Endodermal cell (in vitro differentiated cells): Measurements from ENCODE around the gene NRARP. TPM values are rescaled to one million over a fixed set of nuclear protein-coding genes. Genes with fewer than 3 reads are reported as not detected.

Experiments
- DNase-seq: peaks from one replicate; pipeline ENCODE4 v3.0.0-alpha.2; 2017
- H3K27ac ChIP-seq: 2 replicates; pipeline ENCODE4 v1.5.1; 2013; ENCODE audit warnings: mild to moderate bottlenecking, low read depth, low read length, moderate library complexity
- H3K27me3 ChIP-seq: 2 replicates; pipeline ENCODE4 v1.6.1; 2013; ENCODE audit warnings: mild to moderate bottlenecking, low read length, moderate library complexity; ENCODE audit not compliant: insufficient read depth, control insufficient read depth, poor library complexity, severe bottlenecking
- H3K36me3 ChIP-seq: 2 replicates; pipeline ENCODE4 v1.7.0; 2013; ENCODE audit warnings: mild to moderate bottlenecking, low read length, moderate library complexity; ENCODE audit not compliant: control insufficient read depth, insufficient read depth
- H3K4me1 ChIP-seq: one replicate; pipeline ENCODE4 v1.7.0; 2013; ENCODE audit warnings: low read length; ENCODE audit not compliant: control insufficient read depth, insufficient read depth
- H3K4me3 ChIP-seq: 2 replicates; pipeline ENCODE4 v1.5.1; 2013; ENCODE audit warnings: mild to moderate bottlenecking, low read length, moderate library complexity
- H3K9ac ChIP-seq: 2 replicates; pipeline ENCODE4 v1.6.1; 2013; ENCODE audit warnings: mild to moderate bottlenecking, low read length, moderate library complexity; ENCODE audit not compliant: poor library complexity, severe bottlenecking; ENCODE audit errors: extremely low read depth
- H3K9me3 ChIP-seq: 2 replicates; pipeline ENCODE4 v1.6.1; 2013; ENCODE audit warnings: mild to moderate bottlenecking, low read length, moderate library complexity; ENCODE audit not compliant: control insufficient read depth
- H3K27ac Mint-ChIP-seq: 2 replicates; pipeline ENCODE4 v1.8.0; 2020; ENCODE audit warnings: mixed read lengths
- H3K27me3 Mint-ChIP-seq: 2 replicates; pipeline ENCODE4 v1.8.0; 2021; ENCODE audit warnings: mild to moderate bottlenecking, mixed read lengths; ENCODE audit not compliant: insufficient read depth
- H3K36me3 Mint-ChIP-seq: 2 replicates; pipeline ENCODE4 v1.8.0; 2020; ENCODE audit warnings: low read depth, mixed read lengths
- H3K4me1 Mint-ChIP-seq: 2 replicates; pipeline ENCODE4 v1.8.0; 2020; ENCODE audit warnings: mixed read lengths
- H3K4me3 Mint-ChIP-seq: 2 replicates; pipeline ENCODE4 v1.8.0; 2020; ENCODE audit warnings: mild to moderate bottlenecking, moderate library complexity, mixed read lengths
- H3K9me3 Mint-ChIP-seq: 2 replicates; pipeline ENCODE4 v1.8.0; 2020; ENCODE audit warnings: mild to moderate bottlenecking, mixed read lengths
- CTCF ChIP-seq: fragments of 200-600 bp; sonication (generic); conservative IDR thresholded peaks from 2 replicates; pipeline ENCODE4 v1.5.0; 2021; ENCODE audit warnings: antibody characterized with exemption, mild to moderate bottlenecking
- WGBS, 2 experiments: methylation state at CpG; one replicate each; pipeline versions ENCODE4 v1.1.5 to v1.1.7; 2013; ENCODE audit warnings: missing lambda C conversion rate in 2 of 2, mixed read lengths in 1 of 2; ENCODE audit not compliant: insufficient coverage in 1 of 2, insufficient read length in 1 of 2; 5-methylcytosine and 5-hydroxymethylcytosine counted together
- total RNA-seq, 2 donors: library from RNA; stranded (reverse); fragmentation: NEBNext Ultra II Directional in 1 of 2; extraction: Animal tissue kit (Norgen Biotek cat#: 25700) in 1 of 2; gene quantifications; 2 replicates in 1 of 2; 3 replicates in 1 of 2; pipeline ENCODE4 v1.2.1, GENCODE V29; 2021

NRARP gene
- total RNA-seq, 2 donors from 2014 or later, result 12.1 to 12.9 TPM

GRCh38 chr9:137267933-137268355 is 34.1 kb downstream of the NRARP start:
- no peaks in the 10 kb centered on the region for H3K27me3 Mint-ChIP-seq
- WGBS, 2 experiments, result 94 to 99% methylated on average over 5 to 6 of the region's 6 CpGs

GRCh38 chr9:137266585-137267453 is 35.3 kb downstream of the NRARP start:
- TF ChIP-seq CTCF, result no peak
- 90 to 94% methylated on average over 18 to 34 of the region's 34 CpGs for WGBS, 2 experiments
- Histone ChIP-seq H3K4me3 (no peak overlapping the region), H3K36me3 (peaks cover 47% of the 10 kb centered on the region), H3K9me3 (no peaks in the 10 kb centered on the region), H3K27ac (no peak overlapping the region), H3K4me1 (no peaks in the 10 kb centered on the region), H3K9ac (no peak overlapping the region), H3K27me3 (no peaks in the 10 kb centered on the region)
- no peak for DNase-seq
- Mint-ChIP-seq H3K9me3 (no peaks in the 10 kb centered on the region), H3K27me3 (no peaks in the 10 kb centered on the region), H3K4me1 (no peaks in the 10 kb centered on the region), H3K27ac (no peak overlapping the region), H3K4me3 (no peak overlapping the region), H3K36me3 (peaks cover 35% of the 10 kb centered on the region)

More at GRCh38 chr9:137267933-137268355, 34.1 kb downstream of the NRARP start:
- no peak for DNase-seq
- TF ChIP-seq CTCF, result no peak
- Mint-ChIP-seq H3K36me3 (peaks cover 32% of the 10 kb centered on the region), H3K9me3 (no peaks in the 10 kb centered on the region), H3K27ac (no peak overlapping the region), H3K4me3 (no peak overlapping the region), H3K4me1 (no peaks in the 10 kb centered on the region)
- Histone ChIP-seq H3K4me3 (no peak overlapping the region), H3K27me3 (no peaks in the 10 kb centered on the region), H3K9me3 (no peaks in the 10 kb centered on the region), H3K27ac (no peak overlapping the region), H3K9ac (no peak overlapping the region), H3K4me1 (no peaks in the 10 kb centered on the region), H3K36me3 (peaks cover 49% of the 10 kb centered on the region)

GRCh38 chr9:137266162-137266527 is 35.9 kb downstream of the NRARP start:
- Mint-ChIP-seq H3K27me3 (no peaks in the 10 kb centered on the region), H3K9me3 (no peaks in the 10 kb centered on the region), H3K4me1 (no peaks in the 10 kb centered on the region), H3K27ac (no peak overlapping the region), H3K36me3 (peaks cover 37% of the 10 kb centered on the region), H3K4me3 (no peak overlapping the region)
- no peak overlapping the region for H3K9ac ChIP-seq
- WGBS, 2 experiments, result 97 to 99% methylated on average over 13 to 15 of the region's 15 CpGs
- DNase-seq, result no peak
- no peaks in the 10 kb centered on the region for H3K4me1 ChIP-seq
- H3K9me3 ChIP-seq, result no peaks in the 10 kb centered on the region
- H3K4me3 ChIP-seq, result no peak overlapping the region
- H3K36me3 ChIP-seq, result peaks cover 47% of the 10 kb centered on the region
- no peak for TF ChIP-seq CTCF
- no peaks in the 10 kb centered on the region for H3K27me3 ChIP-seq
- no peak overlapping the region for H3K27ac ChIP-seq
